Measurements from ENCODE around the gene NFS1. TPM values are rescaled to one million over a fixed set of nuclear protein-coding genes. Genes with fewer than 3 reads are reported as not detected.
"Not testable (repeated sequence)": the region's sequence is repeated elsewhere in the genome, so short reads cannot be mapped to it uniquely, and the experiment has no call there.

Gene NFS1
- total RNA-seq, 4 donors from 2014 or later = 16.1 to 32.1 (median 26.6) TPM

DNA sequence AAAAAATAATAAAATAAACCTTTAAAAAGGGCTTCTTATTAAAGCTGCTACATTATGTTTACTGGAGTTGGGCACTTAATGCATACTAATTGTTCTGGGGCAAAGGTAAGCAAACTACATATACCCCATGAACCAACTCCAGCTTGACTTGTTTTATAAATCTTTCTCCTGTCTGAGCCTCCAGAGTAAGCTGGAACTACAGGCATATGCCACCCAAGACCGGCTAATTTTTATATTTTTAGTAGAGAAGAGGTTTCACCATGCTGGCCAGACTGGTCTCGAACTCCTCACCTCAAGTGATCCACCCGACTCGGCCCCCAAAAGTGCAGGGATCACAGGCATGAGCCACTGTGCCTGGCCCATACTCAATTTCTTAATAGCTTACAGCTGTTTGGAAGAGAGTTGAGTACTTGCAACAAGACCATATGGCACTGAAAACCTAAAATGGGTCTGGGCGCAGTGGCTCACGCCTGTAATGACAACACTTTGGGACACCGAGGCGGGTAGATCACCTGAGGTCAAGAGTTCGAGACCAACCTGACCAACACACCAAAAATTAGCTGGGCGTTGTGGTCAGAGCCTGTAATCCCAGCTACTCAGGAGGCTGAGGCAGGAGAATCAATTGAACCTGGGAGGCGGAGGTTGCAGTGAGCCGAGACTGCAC lies 20.0 kb upstream of the NFS1 start:
- ATAC-seq (ENCODE audit: low FRiP score) = no peak
- no peak for DNase-seq (ENCODE audit: low spot score)
- TF ChIP-seq, protein P1, sequence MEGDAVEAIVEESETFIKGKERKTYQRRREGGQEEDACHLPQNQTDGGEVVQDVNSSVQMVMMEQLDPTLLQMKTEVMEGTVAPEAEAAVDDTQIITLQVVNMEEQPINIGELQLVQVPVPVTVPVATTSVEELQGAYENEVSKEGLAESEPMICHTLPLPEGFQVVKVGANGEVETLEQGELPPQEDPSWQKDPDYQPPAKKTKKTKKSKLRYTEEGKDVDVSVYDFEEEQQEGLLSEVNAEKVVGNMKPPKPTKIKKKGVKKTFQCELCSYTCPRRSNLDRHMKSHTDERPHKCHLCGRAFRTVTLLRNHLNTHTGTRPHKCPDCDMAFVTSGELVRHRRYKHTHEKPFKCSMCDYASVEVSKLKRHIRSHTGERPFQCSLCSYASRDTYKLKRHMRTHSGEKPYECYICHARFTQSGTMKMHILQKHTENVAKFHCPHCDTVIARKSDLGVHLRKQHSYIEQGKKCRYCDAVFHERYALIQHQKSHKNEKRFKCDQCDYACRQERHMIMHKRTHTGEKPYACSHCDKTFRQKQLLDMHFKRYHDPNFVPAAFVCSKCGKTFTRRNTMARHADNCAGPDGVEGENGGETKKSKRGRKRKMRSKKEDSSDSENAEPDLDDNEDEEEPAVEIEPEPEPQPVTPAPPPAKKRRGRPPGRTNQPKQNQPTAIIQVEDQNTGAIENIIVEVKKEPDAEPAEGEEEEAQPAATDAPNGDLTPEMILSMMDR (IDR thresholded peaks at IDR 0.05) = no peak

DNA sequence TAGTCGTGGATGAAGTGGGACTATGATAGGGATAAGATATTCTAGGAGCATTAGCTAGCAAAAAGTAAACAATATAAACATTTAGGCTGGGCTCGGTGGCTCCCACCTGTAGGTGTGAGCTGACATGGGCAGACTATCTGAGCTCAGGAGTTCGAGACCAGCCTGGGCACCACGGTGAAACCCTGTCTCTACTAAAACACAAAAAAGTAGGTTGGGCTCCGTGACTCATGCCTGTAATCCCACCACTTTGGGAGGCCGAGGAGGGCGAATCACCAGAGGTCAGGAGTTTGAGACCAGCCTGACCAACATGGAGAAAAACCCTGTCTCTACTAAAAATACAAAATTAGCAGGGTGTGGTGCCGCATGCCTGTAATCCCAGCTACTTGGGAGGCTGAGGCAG lies 19.2 kb upstream of the NFS1 start:
- ATAC-seq (ENCODE audit: low FRiP score) = not testable (repeated sequence)

DNA sequence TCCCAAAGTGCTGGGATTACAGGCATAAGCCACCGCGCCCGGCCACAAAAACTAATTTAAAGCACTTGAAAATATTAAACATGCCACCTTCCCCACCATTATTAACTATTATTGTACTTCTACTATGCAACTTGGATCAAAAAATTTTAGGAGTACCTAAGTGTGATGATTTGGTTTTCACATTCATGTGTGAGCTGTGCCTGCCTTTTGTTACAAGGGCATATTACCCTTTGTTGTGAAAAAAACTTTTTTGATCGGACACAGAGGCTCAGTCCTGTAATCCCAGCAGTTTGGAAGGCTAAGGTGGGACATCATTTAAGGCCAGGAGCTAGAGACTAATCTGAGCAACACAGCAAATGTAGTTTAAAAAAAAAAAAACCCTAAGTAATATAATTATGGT lies 17.2 kb upstream of the NFS1 start:
- ATAC-seq (ENCODE audit: low FRiP score) (no peak), DNase-seq (ENCODE audit: low spot score) (no peak)
- TF ChIP-seq, protein P1 (IDR thresholded peaks at IDR 0.05) = no peak

More for the DNA sequence above, 19.2 kb upstream of the NFS1 start:
- not testable (repeated sequence) for DNase-seq (ENCODE audit: low spot score)

DNA sequence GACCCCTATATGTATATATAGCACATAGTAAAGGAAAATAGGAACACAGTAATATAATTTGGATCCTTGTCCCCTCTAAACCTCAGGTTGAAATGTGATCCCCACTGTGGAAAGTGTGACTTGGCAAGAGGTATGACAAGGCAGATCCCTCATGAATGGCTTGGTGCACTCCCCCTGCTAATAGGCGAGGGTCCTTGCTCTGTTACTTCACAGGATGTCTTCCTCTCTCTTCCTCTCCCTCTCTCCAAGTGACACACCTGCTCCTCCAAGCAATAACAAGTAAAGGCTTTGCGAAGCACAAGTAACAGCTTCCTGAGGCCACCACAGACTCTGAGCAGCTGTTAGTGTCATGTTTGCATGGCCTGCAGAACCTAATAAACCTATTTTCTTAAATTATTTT lies 16.5 kb upstream of the NFS1 start:
- ATAC-seq (ENCODE audit: low FRiP score) (no peak), DNase-seq (ENCODE audit: low spot score) (no peak)
- TF ChIP-seq, protein P1 (IDR thresholded peaks at IDR 0.05) = no peak

DNA sequence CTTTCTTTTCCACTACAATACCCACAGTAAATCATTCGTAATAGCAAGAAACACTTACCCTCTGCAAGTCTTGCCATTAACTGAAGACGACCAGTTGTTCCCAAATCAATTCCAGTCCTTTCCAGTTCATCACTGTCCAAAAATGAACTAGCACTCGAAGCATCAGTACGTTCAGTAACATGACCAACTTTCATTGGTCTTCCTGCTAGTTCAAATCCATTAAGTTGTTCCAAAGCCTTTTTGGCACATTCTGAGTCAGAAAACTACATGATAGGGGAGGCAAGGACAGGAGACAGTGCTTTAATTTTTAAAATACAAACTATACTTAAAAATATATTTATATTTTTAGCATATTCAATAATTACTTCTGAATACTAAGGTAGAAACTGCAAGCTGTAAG lies 15.0 kb upstream of the NFS1 start:
- DNase-seq (ENCODE audit: low spot score) = no peak
- ATAC-seq (ENCODE audit: low FRiP score) = no peak
- TF ChIP-seq, protein P1 (IDR thresholded peaks at IDR 0.05) = no peak

DNA sequence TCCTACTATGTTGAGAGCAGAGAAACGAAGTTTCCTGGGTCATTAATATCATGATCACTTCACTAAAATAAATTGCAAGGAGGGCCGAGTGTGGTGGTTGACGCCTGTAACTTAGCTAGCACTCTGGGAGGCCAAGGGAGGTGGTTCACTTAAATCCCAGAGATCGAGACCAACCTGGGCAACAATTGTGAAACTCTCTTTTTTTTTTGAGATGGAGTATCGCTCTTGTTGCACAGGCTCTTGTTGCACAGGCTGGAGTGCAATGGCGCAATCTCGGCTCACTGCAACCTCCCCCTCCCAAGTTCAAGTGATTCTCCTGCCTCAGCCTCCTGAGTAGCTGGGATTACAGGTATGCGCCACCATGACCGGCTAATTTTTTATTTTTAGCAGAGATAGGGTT lies 14.0 kb upstream of the NFS1 start:
- not testable (repeated sequence) for DNase-seq (ENCODE audit: low spot score); ATAC-seq (ENCODE audit: low FRiP score)

DNA sequence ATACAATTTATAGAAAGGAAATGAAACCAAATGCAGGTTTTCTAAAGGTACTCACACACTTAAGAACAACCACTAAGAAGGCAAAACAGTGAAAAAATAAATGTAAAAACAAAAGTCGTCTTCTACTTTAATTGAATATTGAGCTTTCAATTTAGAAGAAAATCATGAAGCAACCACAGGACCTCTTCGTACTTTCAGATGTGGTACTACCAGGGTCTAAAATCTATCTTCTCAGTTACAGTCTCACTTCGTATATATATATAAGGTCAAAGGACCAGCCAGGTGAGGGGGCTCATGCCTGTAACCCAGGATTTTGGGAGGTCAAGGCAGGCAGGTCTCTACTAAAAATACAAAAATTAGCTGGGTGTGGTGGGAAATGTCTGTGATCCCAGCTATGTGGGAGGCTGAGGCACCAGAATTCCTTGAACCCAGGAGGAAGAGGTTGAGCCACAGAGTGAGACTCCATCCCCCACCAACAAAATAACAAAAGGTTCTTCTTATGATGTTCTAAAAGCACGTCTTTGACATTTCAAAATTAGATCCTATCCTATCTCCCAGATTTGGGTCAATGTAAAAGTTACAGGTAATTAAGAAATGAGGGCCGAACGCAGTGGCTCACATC lies 12.5 kb upstream of the NFS1 start:
- DNase-seq (ENCODE audit: low spot score) (no peak), ATAC-seq (ENCODE audit: low FRiP score) (no peak)
- TF ChIP-seq, protein P1 (IDR thresholded peaks at IDR 0.05) = no peak

DNA sequence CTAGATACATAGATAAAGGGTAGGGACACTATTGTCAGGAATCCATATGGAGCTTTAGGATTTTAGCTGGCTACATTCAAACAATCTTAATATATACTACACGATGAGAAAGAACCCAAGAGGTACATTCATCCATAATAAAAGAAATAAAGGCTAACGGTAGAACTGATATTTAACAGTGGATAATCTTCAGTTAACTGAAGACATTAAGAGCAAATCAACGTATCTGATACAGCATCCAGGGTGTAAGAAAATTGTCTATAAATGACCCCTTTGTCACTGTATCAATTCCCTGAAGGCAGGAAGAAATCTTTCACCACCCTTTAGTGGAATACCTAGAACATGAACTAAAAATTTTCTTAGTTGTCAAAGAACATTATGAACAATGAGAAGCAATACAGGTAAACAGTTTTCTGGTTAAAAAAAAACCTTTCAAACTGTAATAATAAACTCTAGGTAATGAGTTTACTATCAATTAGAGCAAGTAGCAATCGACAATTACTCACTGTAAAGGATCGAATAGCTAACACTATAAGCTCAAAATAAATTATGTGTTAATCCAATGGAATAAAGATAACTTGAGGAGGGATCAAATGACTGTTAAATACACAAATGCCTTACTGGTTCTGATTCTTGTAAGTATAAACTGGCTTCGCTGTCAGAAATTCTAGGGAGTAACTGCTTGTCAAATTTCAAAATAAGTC lies 11.9 kb upstream of the NFS1 start:
- no peak for ATAC-seq (ENCODE audit: low FRiP score)
- DNase-seq (ENCODE audit: low spot score) = no peak
- TF ChIP-seq, protein P1 (IDR thresholded peaks at IDR 0.05) = no peak

All from omental fat pad (tissue), 4 donors.